ENCODE results near the gene CRYGC.

Gene CRYGC, protein sequence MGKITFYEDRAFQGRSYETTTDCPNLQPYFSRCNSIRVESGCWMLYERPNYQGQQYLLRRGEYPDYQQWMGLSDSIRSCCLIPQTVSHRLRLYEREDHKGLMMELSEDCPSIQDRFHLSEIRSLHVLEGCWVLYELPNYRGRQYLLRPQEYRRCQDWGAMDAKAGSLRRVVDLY

DNA sequence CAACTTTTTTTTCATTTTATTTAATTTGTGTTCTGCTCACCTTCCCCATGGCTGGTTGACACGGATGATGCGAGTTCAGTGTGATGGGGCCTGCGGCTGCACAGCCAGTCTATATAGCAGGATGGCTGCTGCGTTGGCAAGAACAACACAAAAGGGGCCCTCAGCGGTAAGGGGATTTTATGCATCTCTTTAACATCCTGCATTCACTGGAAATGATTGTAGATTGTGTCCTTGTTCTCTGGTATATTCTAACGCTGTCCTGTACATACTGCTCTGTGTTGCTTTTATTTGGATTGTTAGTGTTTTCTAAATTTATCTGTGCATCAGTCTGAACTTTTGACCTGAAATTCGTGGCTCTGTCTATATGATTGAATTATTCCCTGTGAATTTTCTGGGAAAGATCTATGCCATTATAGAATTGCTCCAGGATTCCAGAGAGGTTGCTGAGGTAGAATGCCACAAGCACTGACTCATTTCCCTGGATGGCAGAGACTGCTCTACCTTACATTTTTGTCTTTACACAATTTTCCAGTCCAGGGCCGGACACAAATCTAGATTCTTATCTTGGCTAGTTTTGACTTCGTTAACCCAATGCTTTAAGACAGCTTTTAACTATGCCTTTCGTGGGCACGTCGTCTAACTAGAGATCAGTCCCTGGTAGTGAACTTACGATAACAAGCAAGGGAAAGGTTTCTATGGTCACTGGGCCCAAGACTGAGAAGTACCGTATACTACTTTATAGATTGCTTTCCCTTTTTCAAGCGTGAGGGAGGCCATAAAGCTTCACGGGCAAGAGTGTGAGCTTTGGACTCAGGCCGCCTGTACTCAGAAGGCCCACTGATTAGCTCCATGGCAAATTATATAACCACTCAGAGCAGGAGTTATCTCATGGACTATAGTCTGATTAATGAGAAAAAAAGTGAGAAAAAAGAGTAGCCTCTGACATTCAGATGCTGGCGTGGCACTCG lies at the start of gene CRYGC:
Gene CRYGC, minus strand, starts transcription at position 85 of the 968 bp plus-strand sequence. Its CDS starts 36 bp downstream, at position 49.
- TF ChIP-seq, protein P1, sequence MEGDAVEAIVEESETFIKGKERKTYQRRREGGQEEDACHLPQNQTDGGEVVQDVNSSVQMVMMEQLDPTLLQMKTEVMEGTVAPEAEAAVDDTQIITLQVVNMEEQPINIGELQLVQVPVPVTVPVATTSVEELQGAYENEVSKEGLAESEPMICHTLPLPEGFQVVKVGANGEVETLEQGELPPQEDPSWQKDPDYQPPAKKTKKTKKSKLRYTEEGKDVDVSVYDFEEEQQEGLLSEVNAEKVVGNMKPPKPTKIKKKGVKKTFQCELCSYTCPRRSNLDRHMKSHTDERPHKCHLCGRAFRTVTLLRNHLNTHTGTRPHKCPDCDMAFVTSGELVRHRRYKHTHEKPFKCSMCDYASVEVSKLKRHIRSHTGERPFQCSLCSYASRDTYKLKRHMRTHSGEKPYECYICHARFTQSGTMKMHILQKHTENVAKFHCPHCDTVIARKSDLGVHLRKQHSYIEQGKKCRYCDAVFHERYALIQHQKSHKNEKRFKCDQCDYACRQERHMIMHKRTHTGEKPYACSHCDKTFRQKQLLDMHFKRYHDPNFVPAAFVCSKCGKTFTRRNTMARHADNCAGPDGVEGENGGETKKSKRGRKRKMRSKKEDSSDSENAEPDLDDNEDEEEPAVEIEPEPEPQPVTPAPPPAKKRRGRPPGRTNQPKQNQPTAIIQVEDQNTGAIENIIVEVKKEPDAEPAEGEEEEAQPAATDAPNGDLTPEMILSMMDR (conservative IDR thresholded peaks at IDR 0.05): no peak
- no peak for TF ChIP-seq ZFX (IDR thresholded peaks at IDR 0.05)
- no peak within 1 kb of the TSS for H3K27ac ChIP-seq

- no peak overlapping the region for H3K27ac ChIP-seq
- TF ChIP-seq, protein P1 (conservative IDR thresholded peaks at IDR 0.05): no peak
- no peak for TF ChIP-seq ZFX (IDR thresholded peaks at IDR 0.05)
These were observed 49.5 kb upstream of the CRYGC start for GRCh38 chr2:208179028-208179609.

DNA sequence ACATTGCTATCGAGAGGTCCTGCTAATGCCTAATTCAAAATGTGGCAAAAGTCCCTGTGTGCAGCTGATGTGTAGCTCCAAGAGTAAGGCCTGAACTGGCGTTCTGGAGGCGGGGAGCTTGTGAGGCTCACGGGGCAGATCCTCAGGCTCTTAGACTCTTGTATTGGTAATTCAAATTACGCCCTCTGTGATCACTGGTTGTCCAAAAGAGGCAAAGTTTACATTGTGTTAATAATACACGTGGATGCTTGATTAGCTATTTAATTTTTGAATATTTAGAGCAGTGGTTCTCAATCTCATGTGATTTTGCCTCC lies 46.2 kb upstream of the CRYGC start:
- TF ChIP-seq, protein P1 (conservative IDR thresholded peaks at IDR 0.05): no peak
- no peak for TF ChIP-seq ZFX (IDR thresholded peaks at IDR 0.05)
- H3K27ac ChIP-seq: no peak overlapping the region

DNA sequence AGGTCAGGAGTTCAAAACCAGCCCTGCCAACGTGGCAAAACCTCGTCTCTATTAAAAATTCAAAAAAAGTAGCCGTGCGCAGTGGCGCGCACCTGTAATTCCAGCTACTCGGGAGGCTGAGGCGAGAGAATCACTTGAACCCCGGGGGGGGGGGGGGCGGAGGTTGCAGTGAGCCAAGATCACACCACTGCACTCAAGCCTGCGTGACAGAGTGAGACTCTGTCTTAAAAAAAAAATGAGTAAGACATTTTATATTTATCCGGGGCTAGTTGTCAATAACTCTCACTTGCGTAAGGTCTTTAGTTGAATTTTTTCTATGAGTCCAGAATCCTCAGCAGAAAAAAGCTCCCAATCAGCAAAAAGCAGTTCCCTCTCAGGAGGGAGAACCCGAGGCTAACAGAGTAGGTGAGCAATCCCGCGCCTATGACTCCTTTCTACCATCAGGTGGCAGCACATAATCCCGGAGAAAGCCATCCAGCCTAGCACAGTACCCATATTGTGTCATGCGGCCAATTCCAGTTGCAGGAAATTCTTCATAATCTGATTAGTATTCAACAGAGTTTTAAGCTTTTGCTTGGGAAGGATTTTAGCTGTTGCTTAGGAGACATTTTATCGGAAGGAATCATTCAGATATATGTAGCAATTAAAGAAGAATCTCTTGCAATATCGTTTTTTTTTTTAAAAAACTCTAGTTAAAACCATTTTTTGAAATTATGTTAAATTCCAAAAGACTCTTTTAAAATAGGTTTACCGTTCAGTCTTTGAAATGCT lies 45.6 kb upstream of the CRYGC start:
- TF ChIP-seq ZFX (IDR thresholded peaks at IDR 0.05): no peak
- TF ChIP-seq, protein P1 (conservative IDR thresholded peaks at IDR 0.05): peak; percentile 92

GRCh38 chr2:208174144-208174543 lies 44.5 kb upstream of the CRYGC start:
- H3K27ac ChIP-seq: no peak overlapping the region
- TF ChIP-seq, protein P1 (conservative IDR thresholded peaks at IDR 0.05): no peak
- no peak for TF ChIP-seq ZFX (IDR thresholded peaks at IDR 0.05)

More for the DNA sequence above, 45.6 kb upstream of the CRYGC start:
- H3K27ac ChIP-seq: no peak overlapping the region

DNA sequence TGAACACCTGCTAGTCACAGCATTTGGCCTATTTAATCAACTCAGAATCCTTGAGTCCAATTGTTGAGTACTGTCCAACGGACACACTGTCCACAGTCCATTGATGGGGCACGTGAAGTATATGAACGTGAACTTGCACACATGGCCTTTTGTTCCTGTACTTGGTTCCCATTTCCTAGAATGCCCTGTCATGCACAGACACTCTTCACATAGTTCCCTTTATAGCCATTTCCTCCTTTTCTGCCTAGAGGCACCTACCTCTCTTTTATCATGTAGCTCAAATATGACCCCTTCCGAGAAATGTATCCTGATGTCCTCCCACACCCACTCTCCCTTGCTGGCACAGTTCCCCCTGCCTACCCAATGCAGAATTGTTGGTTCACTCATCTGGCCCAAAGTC lies 42.5 kb upstream of the CRYGC start:
- no peak for TF ChIP-seq ZFX (IDR thresholded peaks at IDR 0.05)
- TF ChIP-seq, protein P1 (conservative IDR thresholded peaks at IDR 0.05): no peak
- H3K27ac ChIP-seq: no peak overlapping the region

All from C4-2B (cell line).